Kidney (tissue), 14 donors: ENCODE data around the gene RAI1. TPM values are rescaled to one million over a fixed set of nuclear protein-coding genes. Genes with fewer than 3 reads are reported as not detected.
A peak's percentile ranks its signal among the peaks of the same experiment; 100 is the strongest.

Source experiments
- DNase-seq, 5 donors: peaks; one replicate each; pipeline ENCODE4 v3.0.0-alpha.2; 2013 to 2020
- FAIRE-seq: peaks from 2 replicates; lab custom pipeline; 2012; peaks lifted over from hg19 to GRCh38; lab: Jason Lieb, UNC
- H3K27ac ChIP-seq, 2 donors: one replicate each; pipeline ENCODE4 v1.7.0; 2013; ENCODE audit warnings: low read depth in 2 of 2, low read length in 2 of 2, inconsistent platforms in 1 of 2
- H3K27me3 ChIP-seq: one replicate; pipeline ENCODE4 v1.7.1; 2013; ENCODE audit warnings: low read length, inconsistent platforms; ENCODE audit not compliant: control insufficient read depth, insufficient read depth
- H3K36me3 ChIP-seq, 3 donors: one replicate each; pipeline versions ENCODE4 v1.7.0 to v1.7.1; 2013; ENCODE audit warnings: low read length in 3 of 3, control low read depth in 1 of 3, inconsistent platforms in 1 of 3; ENCODE audit not compliant: insufficient read depth in 3 of 3, control insufficient read depth in 2 of 3
- H3K4me1 ChIP-seq, 3 donors: one replicate each; pipeline versions ENCODE4 v1.7.0 to v1.7.1; 2013; ENCODE audit warnings: low read length in 3 of 3, inconsistent platforms in 1 of 3, low read depth in 1 of 3; ENCODE audit not compliant: control insufficient read depth in 2 of 3, insufficient read depth in 2 of 3
- H3K4me3 ChIP-seq, 3 donors: one replicate each; pipeline versions ENCODE4 v1.7.0 to v1.8.1; 2013; ENCODE audit warnings: low read length in 3 of 3, control low read depth in 1 of 3, inconsistent platforms in 1 of 3
- H3K9ac ChIP-seq, 3 donors: one replicate each; pipeline versions ENCODE4 v1.7.0 to v1.7.1; 2013; ENCODE audit warnings: low read length in 3 of 3, control low read depth in 1 of 3, inconsistent platforms in 1 of 3
- H3K9me3 ChIP-seq, 3 donors: one replicate each; pipeline versions ENCODE4 v1.7.0 to v1.7.1; 2013; ENCODE audit warnings: low read length in 3 of 3, control low read depth in 1 of 3, inconsistent platforms in 1 of 3; ENCODE audit not compliant: control insufficient read depth in 2 of 3, insufficient read depth in 1 of 3
- intact Hi-C: fragments of 100-400 bp; cut with DNase I; formaldehyde crosslinking; loops from one replicate; pipeline ENCODE4 v1.11.1; 2022
- polyA plus RNA-seq: library from polyadenylated mRNA; stranded (reverse); fragments of 350-450 nt; fragmentation: Illumina TruSeq; extraction: RNeasy Lipid Tissue Mini Kit (QIAGEN cat#74804); gene quantifications from one replicate; pipeline ENCODE4 v1.2.3, GENCODE V29; 2014; ENCODE audit warnings: low read depth, low replicate concordance; ENCODE audit not compliant: insufficient read depth
- total RNA-seq: library from RNA; stranded (reverse); fragmentation: NEBNext Ultra II Directional; extraction: Animal tissue kit (Norgen Biotek cat#: 25700); gene quantifications from one replicate; pipeline ENCODE4 v1.2.1, GENCODE V29; 2021
- TF ChIP-seq, protein P1 (sequence below): IDR thresholded peaks from 3 replicates; pipeline ENCODE4 v1.5.1; 2012; ENCODE audit warnings: mild to moderate bottlenecking, moderate library complexity, borderline replicate concordance; ENCODE audit not compliant: insufficient read depth; ENCODE audit errors: extremely low read depth
- donor health status: control.
- donor health status: control.
- donor health status: control.
- donor health status: control.
- donor health status: control.
- donor health status: DM: yes; HTN: yes; CAD: no.
- donor health status: Normal renal cell carcinoma (clear cell type).

The RAI1 gene
- total and polyA plus RNA-seq, 2 donors from 2014 or later, result 6.7 to 50.5 TPM

DNA sequence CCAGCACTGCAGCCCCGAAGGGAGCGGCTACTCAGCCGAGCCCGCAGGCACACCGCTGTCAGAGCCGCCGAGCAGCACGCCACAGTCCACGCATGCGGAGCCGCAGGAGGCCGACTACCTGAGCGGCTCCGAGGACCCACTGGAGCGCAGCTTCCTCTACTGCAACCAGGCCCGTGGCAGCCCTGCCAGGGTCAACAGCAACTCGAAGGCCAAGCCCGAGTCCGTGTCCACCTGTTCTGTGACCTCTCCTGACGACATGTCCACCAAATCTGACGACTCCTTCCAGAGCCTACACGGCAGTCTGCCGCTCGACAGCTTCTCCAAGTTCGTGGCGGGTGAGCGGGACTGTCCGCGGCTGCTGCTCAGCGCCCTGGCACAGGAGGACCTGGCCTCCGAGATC lies 113.1 kb downstream of the RAI1 start:
- no peak overlapping the region for H3K4me3 ChIP-seq
- H3K27me3 ChIP-seq, result no peaks in the 10 kb centered on the region
- no peak for FAIRE-seq
- peak in 1 of 5 donors; percentile 76 for DNase-seq
- intact Hi-C loops, result no loop called here
- H3K36me3 ChIP-seq, result peaks cover 0 to 3% (median 0%) of the 10 kb centered on the region in 3 donors
- H3K9me3 ChIP-seq, result no peaks in the 10 kb centered on the region
- no peak overlapping the region for H3K9ac ChIP-seq
- TF ChIP-seq, protein P1, sequence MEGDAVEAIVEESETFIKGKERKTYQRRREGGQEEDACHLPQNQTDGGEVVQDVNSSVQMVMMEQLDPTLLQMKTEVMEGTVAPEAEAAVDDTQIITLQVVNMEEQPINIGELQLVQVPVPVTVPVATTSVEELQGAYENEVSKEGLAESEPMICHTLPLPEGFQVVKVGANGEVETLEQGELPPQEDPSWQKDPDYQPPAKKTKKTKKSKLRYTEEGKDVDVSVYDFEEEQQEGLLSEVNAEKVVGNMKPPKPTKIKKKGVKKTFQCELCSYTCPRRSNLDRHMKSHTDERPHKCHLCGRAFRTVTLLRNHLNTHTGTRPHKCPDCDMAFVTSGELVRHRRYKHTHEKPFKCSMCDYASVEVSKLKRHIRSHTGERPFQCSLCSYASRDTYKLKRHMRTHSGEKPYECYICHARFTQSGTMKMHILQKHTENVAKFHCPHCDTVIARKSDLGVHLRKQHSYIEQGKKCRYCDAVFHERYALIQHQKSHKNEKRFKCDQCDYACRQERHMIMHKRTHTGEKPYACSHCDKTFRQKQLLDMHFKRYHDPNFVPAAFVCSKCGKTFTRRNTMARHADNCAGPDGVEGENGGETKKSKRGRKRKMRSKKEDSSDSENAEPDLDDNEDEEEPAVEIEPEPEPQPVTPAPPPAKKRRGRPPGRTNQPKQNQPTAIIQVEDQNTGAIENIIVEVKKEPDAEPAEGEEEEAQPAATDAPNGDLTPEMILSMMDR, result no peak
- peaks cover 0 to 16% (median 2%) of the 10 kb centered on the region in 3 donors for H3K4me1 ChIP-seq
- H3K27ac ChIP-seq, result no peak overlapping the region

DNA sequence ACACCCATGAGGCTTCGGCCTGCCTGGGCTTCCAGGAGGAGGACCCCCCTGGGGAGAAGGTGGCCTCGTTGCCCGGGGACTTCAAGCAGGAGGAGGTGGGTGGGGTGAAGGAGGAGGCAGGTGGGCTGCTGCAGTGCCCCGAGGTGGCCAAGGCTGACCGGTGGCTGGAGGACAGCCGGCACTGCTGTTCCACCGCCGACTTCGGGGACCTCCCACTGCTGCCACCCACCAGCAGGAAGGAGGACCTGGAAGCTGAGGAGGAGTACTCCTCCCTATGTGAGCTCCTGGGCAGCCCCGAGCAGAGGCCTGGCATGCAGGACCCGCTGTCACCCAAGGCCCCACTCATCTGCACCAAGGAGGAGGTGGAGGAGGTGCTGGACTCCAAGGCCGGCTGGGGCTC lies 114.0 kb downstream of the RAI1 start:
- no peak overlapping the region for H3K4me3 ChIP-seq
- H3K27ac ChIP-seq, result no peak overlapping the region
- DNase-seq (no peak), FAIRE-seq (no peak)
- intact Hi-C loops, result no loop called here
- H3K27me3 ChIP-seq, result no peaks in the 10 kb centered on the region
- TF ChIP-seq, protein P1, result no peak
- H3K9ac ChIP-seq, result no peak overlapping the region
- H3K36me3 ChIP-seq, result peaks cover 0 to 3% (median 0%) of the 10 kb centered on the region in 3 donors
- H3K4me1 ChIP-seq, result peaks cover 0 to 10% (median 2%) of the 10 kb centered on the region in 3 donors
- no peaks in the 10 kb centered on the region for H3K9me3 ChIP-seq

DNA sequence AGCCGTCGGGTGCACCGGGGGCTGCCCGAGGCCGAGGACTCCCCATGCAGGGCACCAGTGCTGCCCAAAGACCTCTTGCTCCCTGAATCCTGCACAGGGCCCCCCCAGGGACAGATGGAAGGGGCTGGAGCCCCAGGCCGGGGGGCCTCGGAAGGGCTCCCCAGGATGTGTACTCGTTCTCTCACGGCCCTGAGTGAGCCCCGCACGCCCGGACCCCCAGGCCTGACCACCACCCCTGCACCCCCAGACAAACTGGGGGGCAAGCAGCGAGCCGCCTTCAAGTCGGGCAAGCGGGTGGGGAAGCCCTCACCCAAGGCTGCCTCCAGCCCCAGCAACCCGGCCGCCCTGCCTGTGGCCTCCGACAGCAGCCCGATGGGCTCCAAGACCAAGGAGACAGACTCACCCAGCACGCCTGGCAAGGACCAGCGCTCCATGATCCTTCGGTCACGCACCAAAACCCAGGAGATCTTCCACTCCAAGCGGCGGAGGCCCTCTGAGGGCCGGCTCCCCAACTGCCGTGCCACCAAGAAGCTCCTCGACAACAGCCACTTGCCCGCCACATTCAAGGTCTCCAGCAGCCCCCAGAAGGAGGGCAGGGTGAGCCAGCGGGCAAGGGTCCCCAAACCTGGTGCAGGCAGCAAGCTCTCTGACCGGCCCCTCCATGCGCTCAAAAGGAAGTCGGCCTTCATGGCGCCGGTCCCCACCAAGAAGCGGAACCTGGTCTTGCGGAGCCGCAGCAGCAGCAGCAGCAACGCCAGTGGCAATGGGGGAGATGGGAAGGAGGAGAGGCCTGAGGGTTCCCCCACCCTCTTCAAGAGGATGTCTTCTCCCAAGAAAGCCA lies 114.9 kb downstream of the RAI1 start:
- Histone ChIP-seq H3K27ac (no peak overlapping the region), H3K4me1 (peaks cover 0 to 6% (median 2%) of the 10 kb centered on the region in 3 donors), H3K27me3 (no peaks in the 10 kb centered on the region), H3K9ac (no peak overlapping the region), H3K9me3 (no peaks in the 10 kb centered on the region), H3K4me3 (no peak overlapping the region), H3K36me3 (peaks cover 0 to 3% (median 0%) of the 10 kb centered on the region in 3 donors)
- intact Hi-C loops, result no loop called here
- TF ChIP-seq, protein P1, result no peak
- DNase-seq (no peak), FAIRE-seq (no peak)

DNA sequence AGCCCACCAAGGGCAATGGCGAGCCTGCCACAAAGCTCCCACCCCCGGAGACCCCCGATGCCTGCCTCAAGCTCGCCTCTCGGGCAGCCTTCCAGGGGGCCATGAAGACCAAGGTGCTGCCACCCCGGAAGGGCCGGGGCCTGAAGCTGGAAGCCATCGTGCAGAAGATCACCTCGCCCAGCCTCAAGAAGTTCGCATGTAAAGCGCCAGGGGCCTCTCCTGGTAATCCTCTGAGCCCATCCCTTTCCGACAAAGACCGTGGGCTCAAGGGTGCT lies 115.5 kb downstream of the RAI1 start:
- Histone ChIP-seq H3K36me3 (peaks cover 0 to 3% (median 0%) of the 10 kb centered on the region in 3 donors), H3K9ac (no peak overlapping the region), H3K9me3 (no peaks in the 10 kb centered on the region), H3K4me3 (no peak overlapping the region), H3K27me3 (no peaks in the 10 kb centered on the region), H3K4me1 (peaks cover 0 to 6% (median 2%) of the 10 kb centered on the region in 3 donors), H3K27ac (no peak overlapping the region)
- FAIRE-seq (no peak), DNase-seq (no peak)
- TF ChIP-seq, protein P1, result no peak
- intact Hi-C loops, result no loop called here
